OCI-LY1 (cell line): ENCODE results near the gene YBX3.

Experiments
- H2AFZ ChIP-seq: fragments of 200-600 bp; sonication (generic), shearing (Covaris generic); 2 replicates; pipeline ENCODE4 v1.6.0; 2014; ENCODE audit warnings: antibody characterized with exemption, mild to moderate bottlenecking, low read length
- H3F3A ChIP-seq: fragments of 200-600 bp; sonication (generic), shearing (Covaris generic); 2 replicates; pipeline ENCODE4 v1.6.0; 2014; ENCODE audit warnings: mild to moderate bottlenecking, antibody characterized with exemption, low read length, moderate library complexity; ENCODE audit not compliant: insufficient read depth
- H3K27ac ChIP-seq: fragments of 200-600 bp; sonication (generic); 2 replicates; pipeline ENCODE4 v1.5.1; 2014; ENCODE audit warnings: low read length, mixed run types, mild to moderate bottlenecking, low read depth; ENCODE audit not compliant: poor library complexity, severe bottlenecking
- H3K27me3 ChIP-seq: fragments of 200-600 bp; sonication (generic); 2 replicates; pipeline ENCODE4 v1.6.0; 2014; ENCODE audit warnings: antibody characterized with exemption, mild to moderate bottlenecking, low read length, moderate library complexity; ENCODE audit not compliant: insufficient read depth
- H3K36me3 ChIP-seq: fragments of 200-600 bp; sonication (generic); 2 replicates; pipeline ENCODE4 v1.6.1; 2014; ENCODE audit warnings: mild to moderate bottlenecking, antibody characterized with exemption, low read length, moderate library complexity, mixed read lengths; ENCODE audit not compliant: insufficient read depth
- H3K4me1 ChIP-seq: fragments of 200-600 bp; sonication (generic); 2 replicates; pipeline ENCODE4 v1.5.1; 2014; ENCODE audit warnings: mild to moderate bottlenecking, low read length, moderate library complexity; ENCODE audit not compliant: insufficient read depth, severe bottlenecking
- H3K4me2 ChIP-seq: fragments of 200-600 bp; sonication (generic), shearing (Covaris generic); 2 replicates; pipeline ENCODE4 v1.6.1; 2014; ENCODE audit warnings: low read length
- H3K4me3 ChIP-seq: fragments of 200-600 bp; sonication (generic); 2 replicates; pipeline ENCODE4 v1.5.1; 2014; ENCODE audit warnings: low read length, low read depth, mild to moderate bottlenecking, mixed read lengths; ENCODE audit not compliant: poor library complexity, severe bottlenecking
- H3K79me2 ChIP-seq: fragments of 200-600 bp; shearing (Covaris generic); 2 replicates; pipeline ENCODE4 v1.6.1; 2016; ENCODE audit warnings: mixed run types, low read length, mixed read lengths; ENCODE audit not compliant: insufficient read depth
- H3K9ac ChIP-seq: fragments of 200-600 bp; sonication (generic), shearing (Covaris generic); 2 replicates; pipeline ENCODE4 v1.6.1; 2014; ENCODE audit warnings: mild to moderate bottlenecking, low read length, mixed read lengths
- H3K9me2 ChIP-seq: fragments of 200-600 bp; sonication (generic), shearing (Covaris generic); 2 replicates; pipeline ENCODE4 v1.6.1; 2014; ENCODE audit warnings: low read depth, mild to moderate bottlenecking, low read length, mixed read lengths
- H3K9me3 ChIP-seq: fragments of 200-600 bp; shearing (Covaris generic); 2 replicates; pipeline ENCODE4 v1.6.1; 2014; ENCODE audit warnings: low read length, mixed read lengths
- H4K20me1 ChIP-seq: fragments of 200-600 bp; sonication (generic), shearing (Covaris generic); 2 replicates; pipeline ENCODE4 v1.6.0; 2016; ENCODE audit warnings: mild to moderate bottlenecking, low read length; ENCODE audit not compliant: insufficient read depth
- CTCF ChIP-seq: fragments of 200-600 bp; sonication (generic), shearing (Covaris generic); IDR thresholded peaks from 2 replicates; pipeline ENCODE4 v1.5.1; 2017; ENCODE audit warnings: mild to moderate bottlenecking, antibody characterized with exemption, low read length, moderate library complexity, mixed read lengths
- EZH2 ChIP-seq: fragments of 200-600 bp; sonication (generic), shearing (Covaris generic); IDR thresholded peaks from 2 replicates; pipeline ENCODE4 v1.8.0; 2017; ENCODE audit warnings: borderline replicate concordance, mixed run types, mild to moderate bottlenecking, antibody characterized with exemption, low read length, moderate library complexity, mixed read lengths

Gene YBX3

GRCh38 chr12:10732066-10732465, 8.9 kb upstream of the YBX3 start:
- Histone ChIP-seq H3K36me3 (no peaks in the 10 kb centered on the region), H3K4me1 (no peaks in the 10 kb centered on the region), H3K4me3 (no peak overlapping the region), H3K9ac (no peak overlapping the region), H3K27me3 (no peaks in the 10 kb centered on the region), H4K20me1 (no peaks in the 10 kb centered on the region), H3K4me2 (no peak overlapping the region), H3K79me2 (no peaks in the 10 kb centered on the region), H3F3A (no peaks in the 10 kb centered on the region), H3K9me2 (no peaks in the 10 kb centered on the region), H3K9me3 (no peaks in the 10 kb centered on the region), H3K27ac (no peak overlapping the region), H2AFZ (no peak overlapping the region)
- TF ChIP-seq CTCF (no peak), EZH2 (no peak)

- Histone ChIP-seq H3K9me3 (no peaks in the 10 kb centered on the region), H3K27ac (no peak overlapping the region), H2AFZ (no peak overlapping the region), H3K79me2 (no peaks in the 10 kb centered on the region), H3K9me2 (no peaks in the 10 kb centered on the region), H3K36me3 (no peaks in the 10 kb centered on the region), H3F3A (no peaks in the 10 kb centered on the region), H4K20me1 (no peaks in the 10 kb centered on the region), H3K9ac (no peak overlapping the region), H3K4me2 (no peak overlapping the region), H3K4me1 (no peaks in the 10 kb centered on the region), H3K4me3 (no peak overlapping the region), H3K27me3 (no peaks in the 10 kb centered on the region)
- TF ChIP-seq EZH2 (no peak), CTCF (no peak)
Measured at GRCh38 chr12:10730559-10730958, 7.4 kb upstream of the YBX3 start.

GRCh38 chr12:10728091-10728490, 5.0 kb upstream of the YBX3 start:
- H3K9ac ChIP-seq, result no peak overlapping the region
- H3K4me3 ChIP-seq, result no peak overlapping the region
- H3K9me2 ChIP-seq, result no peaks in the 10 kb centered on the region
- no peaks in the 10 kb centered on the region for H3K79me2 ChIP-seq
- no peaks in the 10 kb centered on the region for H4K20me1 ChIP-seq
- H3K9me3 ChIP-seq, result no peaks in the 10 kb centered on the region
- no peaks in the 10 kb centered on the region for H3K36me3 ChIP-seq
- H2AFZ ChIP-seq, result no peak overlapping the region
- H3F3A ChIP-seq, result no peaks in the 10 kb centered on the region
- TF ChIP-seq EZH2, result no peak
- no peak for TF ChIP-seq CTCF
- H3K4me1 ChIP-seq, result peaks cover 7% of the 10 kb centered on the region
- no peak overlapping the region for H3K4me2 ChIP-seq
- H3K27ac ChIP-seq, result no peak overlapping the region
- no peaks in the 10 kb centered on the region for H3K27me3 ChIP-seq
